NCI-H446 treated with DMSO at 0.1 percent for 48 hours (cell line): ENCODE data around the gene GXYLT1.
A peak's percentile ranks its signal among the peaks of the same experiment; 100 is the strongest.
"Not testable (repeated sequence)": the region's sequence is repeated elsewhere in the genome, so short reads cannot be mapped to it uniquely, and the experiment has no call there.

Experiments used
- DNase-seq: peaks from one replicate; lab custom pipeline; 2025; lab: John Stamatoyannopoulos, UW

GXYLT1 gene

GRCh38 chr12:42145197-42145549 is 499 bp upstream of the GXYLT1 start:
- DNase-seq, result no peak

- DNase-seq, result no peak
Measured at GRCh38 chr12:42144158-42144407, 591 bp downstream of the GXYLT1 start.

- no peak for DNase-seq
Measured at GRCh38 chr12:42143452-42144157, 1.1 kb downstream of the GXYLT1 start.

- no peak for DNase-seq
Measured at GRCh38 chr12:42141981-42142606, 2.6 kb downstream of the GXYLT1 start.

- no peak for DNase-seq
Measured at GRCh38 chr12:42140901-42141300, 3.8 kb downstream of the GXYLT1 start.

- no peak for DNase-seq
Measured at GRCh38 chr12:42135259-42135814, 9.3 kb downstream of the GXYLT1 start.

- DNase-seq, result no peak
Measured at GRCh38 chr12:42130672-42131402, 13.8 kb downstream of the GXYLT1 start.

GRCh38 chr12:42129595-42130204 is 15.0 kb downstream of the GXYLT1 start:
- DNase-seq, result peak; percentile 27

- DNase-seq, result no peak
Measured at GRCh38 chr12:42128888-42129287, 15.8 kb downstream of the GXYLT1 start.

GRCh38 chr12:42128327-42128726 is 16.3 kb downstream of the GXYLT1 start:
- no peak for DNase-seq

GRCh38 chr12:42126963-42127362 is 17.7 kb downstream of the GXYLT1 start:
- DNase-seq, result no peak

GRCh38 chr12:42125388-42125767 is 19.3 kb downstream of the GXYLT1 start:
- DNase-seq, result no peak

GRCh38 chr12:42124764-42125387 is 19.8 kb downstream of the GXYLT1 start:
- DNase-seq, result no peak

GRCh38 chr12:42119085-42119633 is 25.5 kb downstream of the GXYLT1 start:
- no peak for DNase-seq

GRCh38 chr12:42118136-42118879 is 26.4 kb downstream of the GXYLT1 start:
- no peak for DNase-seq

- no peak for DNase-seq
Measured at GRCh38 chr12:42109031-42109430, 35.6 kb downstream of the GXYLT1 start.

GRCh38 chr12:42106791-42107190 is 37.9 kb downstream of the GXYLT1 start:
- not testable (repeated sequence) for DNase-seq

- no peak for DNase-seq
Measured at GRCh38 chr12:42104784-42105183, 39.9 kb downstream of the GXYLT1 start.

GRCh38 chr12:42104087-42104486 is 40.6 kb downstream of the GXYLT1 start:
- no peak for DNase-seq

- DNase-seq, result no peak
Measured at GRCh38 chr12:42103155-42103554, 41.5 kb downstream of the GXYLT1 start.

- no peak for DNase-seq
Measured at GRCh38 chr12:42102720-42103119, 42.0 kb downstream of the GXYLT1 start.
